Ishikawa (cell line): ENCODE measurements around the gene IMMP2L.

Experiments used
- CEBPB ChIP-seq: IDR thresholded peaks from 2 replicates; pipeline ENCODE4 v1.6.1; 2012
- EGR1 ChIP-seq: IDR thresholded peaks from 2 replicates; pipeline ENCODE4 v1.6.1; 2012
- EP300 ChIP-seq: IDR thresholded peaks from 2 replicates; pipeline ENCODE4 v1.6.1; 2012; ENCODE audit warnings: borderline replicate concordance
- NFIC ChIP-seq: IDR thresholded peaks from 2 replicates; pipeline ENCODE4 v1.6.1; 2012
- RAD21 ChIP-seq: IDR thresholded peaks from 2 replicates; pipeline ENCODE4 v1.6.1; 2012; ENCODE audit warnings: low read depth
- TAF1 ChIP-seq: IDR thresholded peaks from 2 replicates; pipeline ENCODE4 v1.6.1; 2012; ENCODE audit warnings: low read depth, mild to moderate bottlenecking
- TF ChIP-seq, protein P1 (sequence below): IDR thresholded peaks from 2 replicates; pipeline ENCODE4 v1.6.1; 2012

DNA sequence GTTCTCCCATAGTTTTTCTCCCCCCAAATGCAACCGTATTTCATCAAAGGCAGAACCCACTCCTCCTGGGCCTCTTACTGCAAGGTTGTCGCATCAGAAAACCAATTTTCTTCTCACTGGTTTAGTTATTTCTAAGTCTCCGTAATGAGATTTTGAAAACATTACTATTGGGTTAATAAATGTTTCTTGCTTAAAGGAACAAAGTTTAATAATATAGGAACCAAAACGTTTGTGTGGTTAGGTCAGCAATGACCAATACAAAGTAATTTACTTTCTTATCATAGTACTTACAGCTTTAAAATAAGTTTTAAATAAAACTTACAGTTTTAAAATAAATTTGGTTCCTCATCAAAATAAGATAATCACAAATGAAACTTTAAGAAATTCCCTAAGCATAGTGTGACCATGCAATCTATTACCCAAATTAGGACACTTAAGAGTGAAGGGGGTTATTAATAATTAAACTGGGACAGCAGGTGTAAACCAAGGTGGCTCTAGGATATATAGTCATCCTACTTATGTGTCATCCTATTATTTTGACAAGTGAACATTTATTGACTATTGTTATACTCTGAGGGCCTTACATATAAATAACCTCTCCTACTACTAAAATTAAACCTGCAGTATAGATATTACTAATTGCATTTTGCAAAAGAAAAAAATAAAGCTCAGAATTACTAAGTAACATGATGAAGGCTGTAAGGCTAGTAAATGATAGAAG lies 886.7 kb downstream of the IMMP2L start:
- TF ChIP-seq RAD21 (no peak), NFIC (no peak), CEBPB (no peak), TAF1 (no peak), EP300 (no peak), EGR1 (no peak)
- TF ChIP-seq, protein P1, sequence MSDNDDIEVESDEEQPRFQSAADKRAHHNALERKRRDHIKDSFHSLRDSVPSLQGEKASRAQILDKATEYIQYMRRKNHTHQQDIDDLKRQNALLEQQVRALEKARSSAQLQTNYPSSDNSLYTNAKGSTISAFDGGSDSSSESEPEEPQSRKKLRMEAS, result no peak
